Activated CD4-positive, alpha-beta T cell treated with anti-CD3 and anti-CD28 coated beads, Interleukin-2, amount 10 ng/mL, durations not matched to agents 24 days and 14 days (primary cell): ENCODE data around the gene ZNF276. TPM values are rescaled to one million over a fixed set of nuclear protein-coding genes. Genes with fewer than 3 reads are reported as not detected.

Experiments used
- DNase-seq: peaks from one replicate; pipeline ENCODE4 v3.0.0; 2022
- H3K27ac Mint-ChIP-seq: one replicate; pipeline ENCODE4 v1.8.0; 2022; ENCODE audit warnings: mild to moderate bottlenecking, mixed read lengths
- H3K27me3 Mint-ChIP-seq: one replicate; pipeline ENCODE4 v1.8.0; 2022; ENCODE audit warnings: mixed read lengths
- H3K36me3 Mint-ChIP-seq: one replicate; pipeline ENCODE4 v1.8.0; 2022; ENCODE audit warnings: low read depth, mild to moderate bottlenecking, mixed read lengths
- H3K4me1 Mint-ChIP-seq: one replicate; pipeline ENCODE4 v1.8.0; 2021; ENCODE audit warnings: mixed read lengths
- H3K4me3 Mint-ChIP-seq: one replicate; pipeline ENCODE4 v1.8.0; 2022; ENCODE audit warnings: mild to moderate bottlenecking, moderate library complexity, mixed read lengths
- H3K9me3 Mint-ChIP-seq: one replicate; pipeline ENCODE4 v1.8.0; 2021; ENCODE audit warnings: mixed read lengths
- intact Hi-C: fragments of 100-400 bp; cut with micrococcal nuclease; formaldehyde crosslinking; loops from one replicate; pipeline ENCODE4 v1.15.1; 2023
- total RNA-seq: library from RNA; stranded (reverse); gene quantifications from 2 replicates; pipeline ENCODE4 v1.2.3, GENCODE V29; 2022

Gene ZNF276
- total RNA-seq, 1 donor from 2014 or later = 32.9 TPM

GRCh38 chr16:89729863-89730593, 8.7 kb downstream of the ZNF276 start:
- intact Hi-C loops = no loop called here
- peaks cover 61% of the 10 kb centered on the region for H3K36me3 Mint-ChIP-seq
- no peaks in the 10 kb centered on the region for H3K9me3 Mint-ChIP-seq
- H3K27ac Mint-ChIP-seq = no peak overlapping the region
- H3K27me3 Mint-ChIP-seq = no peaks in the 10 kb centered on the region
- H3K4me1 Mint-ChIP-seq = peaks cover 14% of the 10 kb centered on the region
- H3K4me3 Mint-ChIP-seq = no peak overlapping the region
- no peak for DNase-seq

DNA sequence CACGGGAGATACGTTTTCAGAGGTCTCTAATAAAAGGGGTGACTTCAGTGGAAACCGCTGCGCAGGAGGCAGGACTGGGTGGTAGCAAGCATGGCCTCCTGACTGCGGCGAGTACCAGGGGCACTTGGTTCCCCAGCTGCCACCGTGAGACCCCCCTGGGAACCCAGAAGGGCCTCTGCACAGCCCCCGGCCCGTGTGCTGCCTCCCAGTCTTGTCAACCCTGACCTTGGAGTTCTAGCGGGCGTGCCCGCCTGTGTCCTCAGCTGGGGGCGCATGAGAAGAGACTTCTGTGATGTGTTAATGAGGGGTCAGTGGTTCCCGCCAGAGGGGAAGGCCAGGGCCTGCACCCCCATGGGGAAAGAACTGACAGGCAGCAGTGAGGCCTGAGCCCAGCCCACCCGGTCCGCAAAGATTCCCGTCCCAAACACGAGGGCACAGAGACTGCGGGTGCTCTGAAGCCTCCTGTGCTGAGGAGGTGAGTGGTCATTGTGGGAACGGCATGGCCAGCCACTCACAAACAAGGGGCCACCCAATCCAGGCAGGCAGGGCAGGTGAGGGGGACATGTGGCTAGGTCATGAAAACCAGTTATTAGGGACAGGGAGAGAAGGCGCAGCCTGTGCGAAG, 9.4 kb downstream of the ZNF276 start:
- no peaks in the 10 kb centered on the region for H3K27me3 Mint-ChIP-seq
- no peaks in the 10 kb centered on the region for H3K9me3 Mint-ChIP-seq
- no peak for DNase-seq
- H3K36me3 Mint-ChIP-seq = peaks cover 67% of the 10 kb centered on the region
- H3K27ac Mint-ChIP-seq = no peak overlapping the region
- no peak overlapping the region for H3K4me3 Mint-ChIP-seq
- intact Hi-C loops = no loop called here
- H3K4me1 Mint-ChIP-seq = peaks cover 16% of the 10 kb centered on the region

- H3K9me3 Mint-ChIP-seq = no peaks in the 10 kb centered on the region
- H3K27ac Mint-ChIP-seq = peak overlapping the region; percentile 12
- H3K4me3 Mint-ChIP-seq = no peak overlapping the region
- peaks cover 18% of the 10 kb centered on the region for H3K4me1 Mint-ChIP-seq
- no peaks in the 10 kb centered on the region for H3K27me3 Mint-ChIP-seq
- peaks cover 70% of the 10 kb centered on the region for H3K36me3 Mint-ChIP-seq
- no peak for DNase-seq
- intact Hi-C loops = no loop called here
Measured at GRCh38 chr16:89732142-89732917, 11.0 kb downstream of the ZNF276 start.

GRCh38 chr16:89732918-89733242, 11.5 kb downstream of the ZNF276 start:
- Mint-ChIP-seq H3K4me1 (peaks cover 24% of the 10 kb centered on the region), H3K4me3 (no peak overlapping the region), H3K27me3 (no peaks in the 10 kb centered on the region), H3K9me3 (no peaks in the 10 kb centered on the region), H3K36me3 (peaks cover 71% of the 10 kb centered on the region), H3K27ac (no peak overlapping the region)
- intact Hi-C loops = no loop called here
- DNase-seq = no peak

- peaks cover 25% of the 10 kb centered on the region for H3K4me1 Mint-ChIP-seq
- intact Hi-C loops = no loop called here
- no peak overlapping the region for H3K27ac Mint-ChIP-seq
- H3K36me3 Mint-ChIP-seq = peaks cover 74% of the 10 kb centered on the region
- no peaks in the 10 kb centered on the region for H3K9me3 Mint-ChIP-seq
- DNase-seq = no peak
- no peaks in the 10 kb centered on the region for H3K27me3 Mint-ChIP-seq
- H3K4me3 Mint-ChIP-seq = no peak overlapping the region
Measured at GRCh38 chr16:89733322-89733721, 12.0 kb downstream of the ZNF276 start.

DNA sequence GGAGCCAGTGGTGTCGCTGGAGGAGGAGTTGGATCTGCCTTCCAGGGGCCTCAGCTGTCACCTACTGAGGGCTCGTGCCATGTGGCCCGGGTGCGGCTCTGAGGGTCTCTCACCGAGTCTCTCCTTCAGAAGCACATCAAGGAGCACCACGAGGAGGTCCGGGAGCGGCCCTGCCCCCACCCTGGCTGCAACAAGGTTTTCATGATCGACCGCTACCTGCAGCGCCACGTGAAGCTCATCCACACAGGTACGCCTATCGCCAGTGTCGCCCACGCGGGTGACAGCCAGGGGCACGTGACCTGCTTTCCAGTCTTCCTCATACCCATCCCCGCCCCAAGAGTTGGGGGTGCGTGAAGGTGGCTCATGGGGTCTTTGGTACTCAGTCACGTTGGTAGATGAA, 12.5 kb downstream of the ZNF276 start:
- H3K36me3 Mint-ChIP-seq = peaks cover 76% of the 10 kb centered on the region
- H3K27me3 Mint-ChIP-seq = no peaks in the 10 kb centered on the region
- intact Hi-C loops = no loop called here
- H3K4me1 Mint-ChIP-seq = peaks cover 27% of the 10 kb centered on the region
- no peak for DNase-seq
- no peak overlapping the region for H3K4me3 Mint-ChIP-seq
- H3K9me3 Mint-ChIP-seq = no peaks in the 10 kb centered on the region
- no peak overlapping the region for H3K27ac Mint-ChIP-seq

GRCh38 chr16:89736554-89736953, 15.2 kb downstream of the ZNF276 start:
- intact Hi-C loops = no loop called here
- H3K36me3 Mint-ChIP-seq = peaks cover 77% of the 10 kb centered on the region
- no peak for DNase-seq
- H3K9me3 Mint-ChIP-seq = no peaks in the 10 kb centered on the region
- peak overlapping the region; percentile 51 for H3K27ac Mint-ChIP-seq
- H3K4me1 Mint-ChIP-seq = peaks cover 22% of the 10 kb centered on the region
- H3K27me3 Mint-ChIP-seq = no peaks in the 10 kb centered on the region
- H3K4me3 Mint-ChIP-seq = peak overlapping the region; percentile 44

DNA sequence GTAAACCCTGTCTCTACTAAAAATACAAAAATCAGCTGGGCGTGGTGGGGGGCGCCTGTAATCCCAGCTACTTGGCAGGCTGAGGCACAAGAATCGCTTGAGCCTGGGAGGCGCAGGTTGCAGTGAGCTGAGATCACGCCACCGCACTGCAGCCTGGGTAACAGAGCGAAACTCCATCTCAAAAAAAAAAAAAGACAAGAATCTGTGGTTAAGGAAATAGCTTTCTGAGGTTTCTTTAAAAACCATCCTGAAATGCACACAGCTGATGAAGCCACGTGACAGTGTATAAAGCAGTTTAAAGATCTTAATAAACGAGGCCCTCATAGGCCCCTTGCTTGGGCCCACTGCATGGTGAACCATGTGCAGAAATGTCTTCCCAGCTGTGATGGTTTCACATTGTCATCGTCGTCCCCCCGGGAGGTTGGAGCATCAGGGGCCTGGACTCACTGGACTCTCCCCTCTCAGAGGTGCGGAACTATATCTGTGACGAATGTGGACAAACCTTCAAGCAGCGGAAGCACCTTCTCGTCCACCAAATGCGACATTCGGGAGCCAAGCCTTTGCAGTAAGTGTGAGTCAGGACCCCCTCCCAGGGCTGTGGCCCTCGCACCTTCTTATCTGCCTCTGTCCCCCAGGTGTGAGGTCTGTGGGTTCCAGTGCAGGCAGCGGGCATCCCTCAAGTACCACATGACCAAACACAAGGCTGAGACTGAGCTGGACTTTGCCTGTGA, 16.2 kb downstream of the ZNF276 start:
- peak overlapping the region; percentile 70 for H3K27ac Mint-ChIP-seq
- no peaks in the 10 kb centered on the region for H3K27me3 Mint-ChIP-seq
- intact Hi-C loops = loop anchor here (1.0 kb wide), 1 partner anchor 16 kb away; the partner anchor contains the start of gene ZNF276
- peaks cover 20% of the 10 kb centered on the region for H3K4me1 Mint-ChIP-seq
- peak overlapping the region; percentile 32 for H3K4me3 Mint-ChIP-seq
- H3K36me3 Mint-ChIP-seq = peaks cover 72% of the 10 kb centered on the region
- peak; percentile 85 for DNase-seq
- no peaks in the 10 kb centered on the region for H3K9me3 Mint-ChIP-seq

GRCh38 chr16:89738072-89738377, 16.7 kb downstream of the ZNF276 start:
- H3K9me3 Mint-ChIP-seq = no peaks in the 10 kb centered on the region
- intact Hi-C loops = no loop called here
- no peak for DNase-seq
- no peak overlapping the region for H3K27ac Mint-ChIP-seq
- peaks cover 70% of the 10 kb centered on the region for H3K36me3 Mint-ChIP-seq
- peaks cover 22% of the 10 kb centered on the region for H3K4me1 Mint-ChIP-seq
- H3K27me3 Mint-ChIP-seq = no peaks in the 10 kb centered on the region
- H3K4me3 Mint-ChIP-seq = no peak overlapping the region

DNA sequence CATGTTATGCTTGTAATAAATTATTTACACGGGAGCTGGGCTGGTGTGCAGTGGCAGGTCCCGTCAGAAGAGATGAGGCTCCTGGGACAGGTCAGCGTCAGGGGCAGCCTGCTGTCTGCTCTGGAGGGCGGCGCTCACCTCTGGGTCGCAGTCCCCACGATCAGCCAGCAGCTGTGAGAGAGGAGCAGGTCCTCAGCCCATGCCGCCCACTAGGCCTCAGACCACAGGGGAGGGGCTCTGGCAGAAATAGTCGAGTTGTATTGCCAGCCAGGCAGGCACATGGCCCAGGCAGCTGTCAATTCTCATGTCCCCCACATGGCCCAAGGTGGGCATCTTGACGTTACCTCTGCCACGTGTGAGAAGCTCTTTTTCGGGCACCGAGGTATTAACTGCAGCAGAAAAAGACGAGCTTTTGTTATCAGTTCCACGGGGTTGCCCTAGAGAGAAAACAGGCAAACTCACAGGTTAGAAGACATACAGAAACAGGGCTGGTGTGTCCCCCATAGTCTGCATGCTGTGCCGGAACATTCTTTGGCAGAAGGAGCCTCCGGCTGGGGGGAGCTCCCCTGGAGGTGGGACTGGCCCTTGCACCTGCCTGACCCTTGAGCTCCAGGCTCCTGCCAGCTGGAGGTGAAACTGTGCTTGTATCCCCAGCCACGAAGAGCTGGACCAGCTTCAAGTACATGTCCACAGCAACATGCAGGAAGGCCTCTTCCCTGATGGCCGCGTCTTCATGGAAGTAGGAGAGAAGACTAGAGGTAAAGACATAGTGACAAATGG, 17.4 kb downstream of the ZNF276 start:
- Mint-ChIP-seq H3K9me3 (no peaks in the 10 kb centered on the region), H3K27me3 (no peaks in the 10 kb centered on the region), H3K27ac (peak overlapping the region; percentile 51), H3K4me1 (peaks cover 22% of the 10 kb centered on the region), H3K4me3 (no peak overlapping the region), H3K36me3 (peaks cover 68% of the 10 kb centered on the region)
- no peak for DNase-seq
- intact Hi-C loops = no loop called here

DNA sequence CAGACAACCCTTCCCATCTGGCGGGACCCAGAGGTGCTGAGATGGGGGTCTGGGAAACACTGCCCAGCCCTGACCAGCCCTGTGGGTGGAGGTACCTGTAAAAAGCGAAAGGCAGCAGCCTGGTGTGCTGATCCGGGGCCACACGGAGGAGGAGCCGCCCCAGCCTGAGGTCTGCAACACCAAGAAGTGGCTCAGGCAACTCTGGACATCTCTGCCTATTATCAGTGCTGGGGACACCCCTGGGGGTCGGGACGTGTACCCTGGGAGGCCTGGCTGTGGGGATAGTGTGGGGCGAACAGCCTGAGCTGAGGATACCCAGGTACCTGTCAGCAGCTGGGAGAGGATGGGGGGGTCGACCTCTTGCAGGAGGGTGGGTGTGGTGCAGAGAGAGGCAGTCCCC, 18.0 kb downstream of the ZNF276 start:
- H3K4me1 Mint-ChIP-seq = peaks cover 21% of the 10 kb centered on the region
- H3K36me3 Mint-ChIP-seq = peaks cover 67% of the 10 kb centered on the region
- no peak for DNase-seq
- H3K4me3 Mint-ChIP-seq = no peak overlapping the region
- no peaks in the 10 kb centered on the region for H3K9me3 Mint-ChIP-seq
- H3K27ac Mint-ChIP-seq = no peak overlapping the region
- H3K27me3 Mint-ChIP-seq = no peaks in the 10 kb centered on the region
- intact Hi-C loops = no loop called here

DNA sequence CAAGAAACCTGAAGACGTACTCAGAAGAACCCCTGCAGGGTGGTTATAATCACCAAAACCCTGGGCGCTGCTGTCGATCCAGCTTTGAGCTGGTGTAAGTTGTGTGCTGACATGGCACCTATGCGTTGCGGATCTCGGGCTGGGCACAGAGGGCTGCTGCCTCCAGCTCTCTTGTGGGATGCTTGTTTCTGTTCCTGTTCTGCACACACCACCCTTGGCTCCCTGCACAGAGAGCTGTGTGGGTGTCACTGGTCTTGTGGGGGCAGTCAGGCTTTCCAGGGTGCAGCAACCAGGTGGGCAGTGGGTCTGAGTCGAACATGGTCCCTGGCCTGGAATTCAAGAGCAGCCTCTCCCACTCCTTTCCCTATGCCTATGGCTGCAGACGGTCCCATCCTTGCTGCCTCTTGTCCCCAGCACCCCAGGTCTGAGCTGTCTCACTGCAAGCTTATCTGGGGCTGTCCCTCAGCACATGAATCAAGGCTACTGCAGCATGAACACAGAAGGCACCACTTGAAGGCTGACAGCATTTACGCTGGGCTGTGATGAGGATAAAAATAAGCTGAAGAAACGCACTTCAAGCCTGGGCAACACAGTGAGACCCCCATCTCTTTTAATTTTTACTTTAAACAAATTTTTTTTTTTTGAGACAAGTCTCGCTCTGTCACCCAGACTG, 20.1 kb downstream of the ZNF276 start:
- no peak for DNase-seq
- intact Hi-C loops = loop anchor here (5.0 kb wide), 1 partner anchor 121 kb away; no protein-coding TSS in a partner anchor
- H3K36me3 Mint-ChIP-seq = peaks cover 62% of the 10 kb centered on the region
- H3K27me3 Mint-ChIP-seq = no peaks in the 10 kb centered on the region
- peaks cover 18% of the 10 kb centered on the region for H3K4me1 Mint-ChIP-seq
- H3K4me3 Mint-ChIP-seq = no peak overlapping the region
- no peak overlapping the region for H3K27ac Mint-ChIP-seq
- H3K9me3 Mint-ChIP-seq = no peaks in the 10 kb centered on the region

DNA sequence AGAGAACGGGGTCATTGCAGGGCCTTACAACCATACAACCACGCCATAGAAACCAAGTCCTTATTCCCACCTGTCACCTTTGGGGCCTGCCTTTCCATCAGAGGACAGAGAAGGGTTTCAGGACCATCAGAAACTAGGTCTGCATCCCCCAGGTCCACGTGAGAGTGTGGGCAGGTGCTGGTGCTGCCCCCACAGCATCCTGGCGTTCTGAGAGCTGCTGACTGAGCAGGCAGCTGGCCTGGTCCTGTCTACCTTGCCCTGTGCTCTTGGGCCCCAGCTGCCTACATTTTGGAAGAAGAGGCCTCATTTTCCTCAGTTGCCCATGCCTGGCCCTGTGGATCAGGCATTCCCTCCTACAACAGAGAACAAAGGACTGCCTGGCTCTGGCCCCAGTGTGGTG, 21.6 kb downstream of the ZNF276 start:
- Mint-ChIP-seq H3K4me1 (peaks cover 7% of the 10 kb centered on the region), H3K9me3 (no peaks in the 10 kb centered on the region), H3K27me3 (no peaks in the 10 kb centered on the region), H3K27ac (no peak overlapping the region), H3K36me3 (peaks cover 53% of the 10 kb centered on the region), H3K4me3 (no peak overlapping the region)
- DNase-seq = no peak
- intact Hi-C loops = loop anchor here (5.0 kb wide), 1 partner anchor 119 kb away; no protein-coding TSS in a partner anchor
